DMS 273 treated with DMSO at 0.1 percent for 48 hours (cell line): ENCODE results near the gene CD79B.
"Not testable (repeated sequence)": the region's sequence is repeated elsewhere in the genome, so short reads cannot be mapped to it uniquely, and the experiment has no call there.

Experiments used
- DNase-seq: peaks from one replicate; lab custom pipeline; 2025; lab: John Stamatoyannopoulos, UW

Gene CD79B

DNA sequence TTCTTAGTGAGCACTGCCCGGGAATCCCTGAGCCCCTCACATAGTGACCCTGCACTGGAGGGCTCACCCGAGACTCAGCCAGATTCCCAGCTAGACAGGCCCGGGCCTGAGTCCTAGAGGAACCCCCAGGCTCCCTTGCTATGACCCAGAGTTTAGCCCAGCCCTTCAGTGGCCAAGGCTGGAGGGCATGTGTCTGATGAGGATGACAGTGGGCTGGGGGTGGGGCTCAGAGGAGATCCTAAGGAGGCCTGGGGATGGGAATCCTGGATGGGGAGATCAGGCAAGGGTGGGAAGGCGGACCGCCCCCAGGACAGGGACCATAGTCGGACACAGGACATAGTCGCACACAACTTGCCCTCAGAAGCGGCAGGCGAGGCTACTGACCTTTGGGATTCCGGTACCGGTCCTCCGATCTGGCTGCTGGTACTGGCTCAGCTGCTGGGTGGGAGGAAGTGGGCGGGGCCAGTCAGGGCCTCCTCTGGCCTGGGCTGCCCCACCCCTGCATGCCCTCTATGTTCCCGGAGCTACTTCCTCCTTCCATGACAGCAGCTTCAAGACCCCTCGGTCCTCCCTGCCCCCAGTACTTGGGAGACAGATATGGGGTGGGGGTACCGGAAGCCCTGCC, 1.1 kb downstream of the CD79B start:
- DNase-seq, result no peak

DNA sequence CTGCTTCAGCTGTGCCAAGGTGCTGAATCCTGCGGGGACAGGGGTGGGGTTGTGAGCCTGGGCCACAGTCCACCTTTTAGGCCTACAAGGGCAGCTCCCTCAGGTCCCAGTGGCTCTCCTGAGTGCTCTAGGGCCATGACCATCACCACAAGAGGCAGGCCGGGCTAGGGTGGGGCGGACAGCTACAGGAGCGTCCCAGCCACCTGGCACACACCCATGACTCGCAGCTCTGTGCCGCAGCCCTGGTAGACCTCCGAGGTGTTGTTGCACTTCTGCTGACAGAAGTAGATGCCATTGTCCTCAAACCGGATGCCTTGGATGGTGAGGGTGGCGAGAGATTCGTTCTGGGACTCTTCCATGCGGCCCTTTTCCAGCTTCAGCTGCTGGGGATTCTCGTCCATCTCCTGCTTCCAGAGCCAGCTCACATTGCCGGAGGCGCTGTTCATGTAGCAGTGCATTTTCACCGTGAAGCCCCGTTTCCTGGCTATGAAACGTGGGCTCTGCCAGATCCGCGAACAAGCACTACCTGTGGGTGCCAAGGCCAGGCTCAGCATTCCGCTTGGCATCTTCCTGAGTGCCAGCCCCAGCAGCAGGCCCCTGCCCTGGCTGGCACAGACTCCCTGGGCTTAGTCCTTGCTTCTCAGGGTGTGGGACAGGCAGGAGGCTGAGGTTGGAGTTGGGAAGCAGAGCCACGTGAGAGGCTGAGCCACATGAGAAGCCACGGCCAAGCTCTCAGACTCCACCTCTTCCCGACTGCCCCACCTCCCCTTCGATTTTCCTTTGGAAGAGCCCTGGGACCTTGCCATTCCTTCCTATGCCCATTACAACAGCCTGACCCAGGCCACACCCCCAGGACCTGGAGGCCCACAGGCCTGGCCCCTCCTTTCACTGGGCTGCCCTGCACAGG, 2.0 kb downstream of the CD79B start:
- no peak for DNase-seq

DNA sequence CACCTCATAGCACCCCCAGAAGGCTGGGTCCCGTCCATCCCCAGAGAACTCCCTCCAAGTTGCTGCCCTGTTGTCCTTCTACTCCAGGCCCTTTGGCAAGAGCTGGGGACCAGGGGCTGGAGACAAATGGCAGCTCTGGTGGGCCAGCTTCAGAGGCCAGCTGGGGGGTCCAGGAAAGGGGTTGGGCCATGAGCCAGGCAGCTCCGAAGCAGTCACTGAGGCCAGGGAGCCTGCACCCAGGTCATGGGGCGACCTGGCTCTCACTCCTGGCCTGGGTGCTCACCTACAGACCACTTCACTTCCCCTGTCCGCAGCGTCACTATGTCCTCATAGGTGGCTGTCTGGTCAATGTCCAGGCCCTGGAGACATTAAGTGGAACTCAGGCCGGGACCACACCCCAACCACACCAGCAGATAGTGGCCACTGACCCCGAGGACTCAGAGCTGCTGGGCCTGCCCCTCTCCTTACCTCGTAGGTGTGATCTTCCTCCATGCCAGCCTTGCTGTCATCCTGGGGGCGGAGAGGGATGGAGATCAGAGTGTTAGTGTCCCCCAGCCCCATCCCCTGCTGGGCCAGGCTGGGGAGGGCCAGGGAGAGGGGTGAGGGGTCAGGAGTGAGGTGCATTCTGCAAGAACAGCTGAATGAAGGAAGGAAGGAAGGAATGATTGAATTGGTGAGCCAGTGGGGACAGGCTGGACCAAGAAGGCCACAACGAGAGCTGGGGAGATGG, 3.0 kb downstream of the CD79B start:
- DNase-seq, result no peak

DNA sequence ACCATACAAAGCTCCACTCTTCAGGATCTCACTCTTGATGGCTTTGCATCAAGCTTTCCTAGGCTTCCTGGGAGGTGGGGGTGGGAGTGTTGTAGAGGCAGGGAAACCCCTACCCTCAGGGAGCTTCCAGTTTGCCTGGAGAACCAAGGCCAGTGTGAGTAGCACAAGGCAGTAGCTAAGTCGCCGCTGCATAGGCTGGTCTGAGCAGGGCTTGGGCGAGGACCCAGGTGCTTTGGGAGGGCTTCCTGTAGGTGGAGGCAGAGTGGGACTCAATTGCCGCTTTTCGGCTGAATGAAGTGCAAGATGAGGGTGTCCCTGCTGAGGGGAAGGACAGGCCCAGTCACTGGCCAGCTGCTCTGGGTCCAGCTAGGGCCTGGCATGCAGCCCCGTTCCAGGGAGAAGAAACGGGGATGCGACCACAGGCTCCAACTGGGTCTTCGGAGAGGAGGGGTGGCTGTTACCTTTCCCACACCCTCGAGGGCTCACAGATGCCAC, 3.9 kb downstream of the CD79B start:
- DNase-seq, result no peak

DNA sequence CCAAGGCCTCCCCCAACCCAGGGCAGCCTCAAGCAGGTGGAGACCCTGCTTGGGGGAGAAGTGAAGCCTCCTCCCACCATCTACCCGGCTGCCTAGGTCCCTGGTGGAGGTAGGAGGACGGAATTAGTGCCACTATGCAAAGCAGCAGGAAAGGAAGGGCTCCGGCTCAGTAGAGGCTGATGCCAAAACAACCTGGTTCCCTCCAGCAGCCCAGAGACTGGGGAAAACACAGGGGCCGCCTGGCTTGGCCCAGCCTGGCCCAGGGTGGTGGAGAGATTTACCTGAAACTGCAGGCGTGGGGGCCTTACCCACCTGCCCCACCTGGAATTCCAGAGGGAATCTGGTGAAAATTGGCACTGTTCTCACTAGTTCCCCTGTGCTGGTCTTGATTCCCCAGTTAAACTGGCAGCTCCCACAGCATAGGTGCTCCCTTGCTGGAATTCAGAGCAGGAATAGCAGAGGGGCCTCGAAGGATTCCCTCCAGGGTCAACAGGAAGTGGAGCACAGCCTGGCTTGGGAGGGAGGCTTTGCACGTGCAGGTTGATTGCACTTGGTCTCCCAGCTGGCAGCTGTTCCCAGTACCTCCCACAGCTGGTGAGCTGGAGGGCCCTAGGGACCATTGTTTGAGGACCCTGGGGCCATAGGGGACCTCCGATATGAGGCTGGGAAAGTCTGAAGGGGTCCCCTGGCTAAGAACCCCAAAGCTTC, 4.5 kb downstream of the CD79B start:
- DNase-seq, result no peak

DNA sequence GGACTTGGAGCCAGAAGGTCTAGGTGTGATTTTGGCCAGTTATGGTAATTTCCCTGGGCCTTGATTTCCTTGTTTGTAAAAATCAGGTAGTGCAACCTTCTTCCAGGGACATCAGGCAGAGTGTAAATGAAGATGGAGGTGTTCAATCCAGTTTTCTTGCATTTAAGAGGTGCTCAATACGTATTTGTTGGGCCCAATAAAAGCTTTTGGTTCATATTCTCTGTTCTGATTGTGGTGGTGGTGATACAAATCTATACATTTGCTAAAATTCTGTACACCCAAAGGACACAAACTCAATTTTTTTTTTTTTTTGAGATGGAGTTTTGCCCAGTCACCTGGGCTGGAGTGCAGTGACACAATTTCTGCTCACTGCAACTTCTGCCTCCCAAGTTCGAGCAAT, 6.0 kb downstream of the CD79B start:
- no peak for DNase-seq

DNA sequence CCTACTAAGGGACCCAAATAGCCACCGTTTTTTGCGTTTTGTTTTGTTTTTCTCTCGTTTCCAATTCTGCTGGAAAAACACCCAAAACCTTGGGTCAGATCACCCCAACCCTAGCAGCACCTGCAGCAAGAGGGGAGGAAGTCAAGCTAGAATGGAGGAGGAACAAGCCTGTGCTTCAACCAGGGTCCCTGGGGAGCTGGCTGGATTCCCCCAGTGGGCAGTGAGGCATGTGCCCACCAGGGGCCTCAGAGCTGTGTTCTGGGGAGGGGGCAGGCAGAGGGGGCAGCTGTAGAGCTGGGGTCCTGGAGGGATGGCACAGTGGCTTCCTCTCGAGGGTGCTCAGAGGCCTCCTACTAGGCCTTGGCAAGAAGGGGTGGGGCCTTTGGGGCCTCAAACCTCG, 6.5 kb downstream of the CD79B start:
- DNase-seq, result no peak

DNA sequence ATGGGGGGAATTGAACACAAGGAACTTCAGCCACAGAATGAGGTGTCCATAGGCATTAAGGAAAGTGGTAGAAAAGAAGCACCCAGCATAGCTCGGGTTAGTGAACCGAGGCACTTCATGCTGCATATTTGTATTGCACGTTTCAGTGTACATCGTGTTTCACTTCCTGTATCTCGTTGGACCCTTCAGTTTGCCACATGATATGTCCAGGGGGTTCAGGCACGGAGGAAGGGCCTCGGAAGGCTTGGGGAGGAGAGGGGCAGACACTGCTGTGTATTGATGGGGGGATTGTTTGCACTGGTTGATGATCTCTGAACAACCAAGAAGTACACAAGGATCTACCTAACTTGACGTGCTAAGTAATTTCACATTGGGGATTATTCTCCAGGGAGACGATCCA, 9.7 kb downstream of the CD79B start:
- not testable (repeated sequence) for DNase-seq

DNA sequence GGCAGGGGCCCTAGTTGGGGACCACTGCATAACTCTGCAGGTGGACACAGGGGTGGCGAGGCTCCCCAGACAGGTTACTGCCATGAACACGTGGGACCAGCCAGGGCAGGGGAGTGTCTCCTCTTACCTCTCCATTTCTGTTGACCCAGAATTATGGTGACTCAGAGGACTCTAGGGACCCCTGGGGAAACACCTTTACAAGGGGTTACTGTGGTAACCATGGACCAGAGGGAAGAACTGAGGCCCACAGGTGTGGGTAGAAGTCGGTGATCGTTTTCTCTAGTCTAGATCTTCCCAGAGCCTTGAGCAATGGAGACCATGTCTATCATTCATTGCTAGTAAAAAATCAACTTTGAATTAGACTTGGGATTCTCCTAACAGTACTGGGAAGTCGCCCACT, 11.4 kb downstream of the CD79B start:
- DNase-seq, result not testable (repeated sequence)

DNA sequence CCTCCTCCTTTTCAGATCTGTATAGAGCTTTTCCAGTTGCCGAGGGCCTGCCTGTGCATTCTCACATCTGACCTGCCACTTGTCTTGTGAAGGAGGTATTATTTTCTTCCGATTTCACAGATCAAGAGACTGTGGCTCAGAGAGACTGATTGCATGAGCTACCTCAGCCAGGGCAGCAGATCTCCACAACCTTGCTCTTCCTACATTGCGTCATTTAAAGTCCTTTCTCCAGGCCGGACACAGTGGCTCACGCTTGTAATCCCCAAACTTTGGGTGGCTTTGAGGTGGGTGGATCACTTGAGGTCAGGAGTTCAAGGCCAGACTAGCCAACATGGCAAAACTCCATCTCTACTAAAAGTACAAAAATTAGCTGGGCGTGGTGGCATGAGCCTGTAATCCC, 12.1 kb downstream of the CD79B start:
- DNase-seq, result not testable (repeated sequence)

DNA sequence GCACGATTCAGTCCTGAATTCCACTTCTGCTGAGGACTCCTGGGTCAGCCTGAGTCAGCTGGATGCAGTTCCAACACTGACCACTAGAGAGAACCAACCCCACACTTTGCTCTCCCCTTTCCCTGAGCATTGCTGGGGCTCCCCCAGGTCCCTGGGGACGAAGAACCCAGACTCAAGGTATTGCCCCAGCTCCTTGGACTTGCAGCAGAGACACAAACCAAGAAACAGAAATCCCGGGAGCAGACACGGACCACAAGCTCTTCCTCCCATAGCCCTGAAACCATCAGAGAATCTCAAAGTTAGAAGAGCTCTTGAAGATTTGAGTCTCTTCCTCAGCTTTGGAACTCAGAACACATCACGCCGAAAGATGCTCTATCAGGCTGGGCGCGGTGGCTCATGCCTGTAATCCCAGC, 12.8 kb downstream of the CD79B start:
- DNase-seq, result peak; percentile 5

DNA sequence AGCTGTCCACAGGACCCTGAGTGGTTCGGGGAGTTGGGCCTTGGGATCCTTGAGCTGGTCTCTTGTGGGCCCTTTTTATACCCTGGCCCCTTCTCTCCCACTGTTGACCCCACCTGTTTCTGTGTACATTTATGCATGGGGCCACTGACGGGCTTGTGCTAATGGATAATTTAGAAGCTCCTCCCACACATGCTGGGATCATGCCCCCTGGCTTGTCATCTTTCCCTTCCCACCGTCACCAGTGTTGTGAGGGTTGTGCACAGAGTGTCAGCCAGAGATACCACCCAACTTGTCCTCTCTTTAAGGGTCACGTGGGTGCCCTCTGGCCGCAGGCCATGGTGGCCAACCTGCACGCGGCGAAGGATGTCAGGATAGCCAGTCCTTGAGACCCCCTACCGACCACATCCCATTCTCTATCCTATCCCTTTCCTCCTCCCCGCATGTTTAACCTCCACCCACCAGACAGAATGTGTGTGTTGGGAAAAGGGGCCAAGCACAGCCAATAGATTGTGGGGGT, 13.3 kb downstream of the CD79B start, which contains the start of gene GH1:
Gene GH1, minus strand, starts transcription at position 51 of the 517 bp plus-strand sequence. CDS start 63 bp downstream, outside the sequence.
- DNase-seq, result not testable (repeated sequence)

DNA sequence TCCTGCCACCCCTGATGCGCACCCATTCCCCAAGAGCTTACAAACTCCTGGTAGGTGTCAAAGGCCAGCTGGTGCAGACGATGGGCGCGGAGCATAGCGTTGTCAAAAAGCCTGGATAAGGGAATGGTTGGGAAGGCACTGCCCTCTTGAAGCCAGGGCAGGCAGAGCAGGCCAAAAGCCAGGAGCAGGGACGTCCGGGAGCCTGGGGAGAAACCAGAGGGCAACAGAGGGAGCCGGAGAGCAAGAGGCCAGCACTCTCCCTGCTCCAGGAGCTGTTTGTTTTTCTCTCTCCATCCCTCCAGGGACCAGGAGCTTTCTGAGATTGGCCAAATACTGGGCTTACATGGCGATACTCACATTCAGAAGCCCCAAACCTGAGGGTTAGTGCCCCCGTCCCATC, 13.8 kb downstream of the CD79B start:
- DNase-seq, result no peak

DNA sequence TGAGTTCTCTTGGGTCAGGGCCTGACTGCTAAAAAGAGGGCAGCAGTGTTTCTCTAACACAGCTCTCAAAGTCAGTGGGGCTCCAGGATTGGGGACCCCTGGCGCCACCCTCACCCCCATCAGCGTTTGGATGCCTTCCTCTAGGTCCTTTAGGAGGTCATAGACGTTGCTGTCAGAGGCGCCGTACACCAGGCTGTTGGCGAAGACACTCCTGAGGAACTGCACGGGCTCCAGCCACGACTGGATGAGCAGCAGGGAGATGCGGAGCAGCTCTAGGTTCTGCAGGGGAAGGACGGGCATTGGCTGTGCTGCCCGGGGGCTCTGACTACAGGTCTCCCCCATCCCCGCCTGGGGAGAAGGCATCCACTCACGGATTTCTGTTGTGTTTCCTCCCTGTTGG, 14.5 kb downstream of the CD79B start:
- no peak for DNase-seq

DNA sequence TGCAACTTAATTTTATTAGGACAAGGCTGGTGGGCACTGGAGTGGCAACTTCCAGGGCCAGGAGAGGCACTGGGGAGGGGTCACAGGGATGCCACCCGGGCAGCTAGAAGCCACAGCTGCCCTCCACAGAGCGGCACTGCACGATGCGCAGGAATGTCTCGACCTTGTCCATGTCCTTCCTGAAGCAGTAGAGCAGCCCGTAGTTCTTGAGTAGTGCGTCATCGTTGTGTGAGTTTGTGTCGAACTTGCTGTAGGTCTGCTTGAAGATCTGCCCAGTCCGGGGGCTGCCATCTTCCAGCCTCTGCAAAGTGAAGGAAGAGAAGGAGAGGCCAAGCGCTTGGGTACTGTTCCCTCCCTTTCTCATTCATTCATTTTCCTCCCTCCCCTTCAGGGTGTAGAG, 14.9 kb downstream of the CD79B start:
- DNase-seq, result not testable (repeated sequence)

DNA sequence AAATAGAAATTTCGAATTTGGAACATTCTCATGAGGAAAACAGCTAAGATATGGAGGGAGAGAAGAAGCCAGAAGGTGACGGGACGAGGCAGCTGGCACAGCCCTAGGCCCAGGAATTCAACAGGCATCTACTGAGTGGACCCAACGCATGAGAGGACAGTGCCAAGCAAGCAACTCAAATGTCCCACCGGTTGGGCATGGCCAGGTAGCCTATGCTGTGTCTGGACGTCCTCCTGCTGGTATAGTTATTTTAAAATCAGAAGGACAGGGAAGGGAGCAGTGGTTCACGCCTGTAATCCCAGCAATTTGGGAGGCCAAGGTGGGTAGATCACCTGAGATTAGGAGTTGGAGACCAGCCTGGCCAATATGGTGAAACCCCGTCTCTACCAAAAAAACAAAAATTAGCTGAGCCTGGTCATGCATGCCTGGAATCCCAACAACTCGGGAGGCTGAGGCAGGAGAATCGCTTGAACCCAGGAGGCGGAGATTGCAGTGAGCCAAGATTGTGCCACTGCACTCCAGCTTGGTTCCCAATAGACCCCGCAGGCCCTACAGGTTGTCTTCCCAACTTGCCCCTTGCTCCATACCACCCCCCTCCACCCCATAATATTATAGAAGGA, 15.5 kb downstream of the CD79B start:
- DNase-seq, result no peak

DNA sequence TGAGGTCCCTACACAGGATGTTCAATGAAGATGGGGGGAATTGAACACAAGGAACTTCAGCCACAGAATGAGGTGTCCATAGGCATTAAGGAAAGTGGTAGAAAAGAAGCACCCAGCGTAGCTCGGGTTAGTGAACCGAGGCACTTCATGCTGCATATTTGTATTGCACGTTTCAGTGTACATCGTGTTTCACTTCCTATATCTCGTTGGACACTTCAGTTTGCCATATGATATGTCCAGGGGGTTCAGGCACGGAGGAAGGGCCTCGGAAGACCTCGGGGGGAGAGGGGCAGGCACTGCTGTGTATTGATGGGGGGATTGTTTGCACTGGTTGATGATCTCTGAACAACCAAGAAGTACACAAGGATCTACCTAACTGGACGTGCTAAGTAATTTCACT, 16.4 kb downstream of the CD79B start:
- not testable (repeated sequence) for DNase-seq

DNA sequence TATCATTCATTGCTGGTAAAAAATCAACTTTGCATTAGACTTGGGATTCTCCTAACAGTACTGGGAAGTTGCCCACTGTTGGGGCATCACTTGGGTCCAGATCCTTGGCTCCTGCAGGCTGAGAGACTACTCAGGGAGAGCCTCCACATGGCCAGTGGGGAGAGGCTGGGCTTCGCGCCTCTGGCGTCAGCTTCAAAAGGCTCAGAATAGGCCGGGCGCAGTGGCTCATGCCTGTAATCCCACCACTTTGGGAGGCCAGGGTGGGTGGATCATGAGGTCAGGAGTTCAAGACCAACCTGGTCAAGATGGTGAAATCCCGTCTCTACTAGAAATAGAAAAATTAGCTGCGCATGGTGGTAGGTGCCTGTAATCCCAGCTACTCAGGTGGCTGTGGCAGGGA, 17.7 kb downstream of the CD79B start:
- DNase-seq, result no peak

DNA sequence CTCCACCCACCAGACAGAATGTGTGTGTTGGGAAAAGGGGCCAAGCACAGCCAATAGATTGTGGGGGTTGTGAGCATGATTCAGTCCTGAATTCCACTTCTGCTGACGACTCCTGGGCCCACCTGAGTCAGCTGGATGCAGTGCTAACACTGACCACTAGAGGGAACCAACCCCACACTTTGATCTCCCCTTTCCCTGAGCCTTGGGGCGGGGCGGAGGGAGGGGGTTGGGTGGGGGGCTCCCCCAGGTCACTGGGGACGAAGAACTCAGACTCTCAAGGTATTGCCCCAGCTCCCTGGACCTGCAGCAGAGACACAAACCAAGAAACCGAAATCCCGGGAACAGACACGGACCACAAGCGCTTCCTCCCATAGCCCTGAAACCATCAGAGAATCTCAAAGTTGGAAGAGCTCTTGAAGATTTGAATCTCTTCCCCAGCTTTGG, 20.5 kb downstream of the CD79B start:
- DNase-seq, result no peak

DNA sequence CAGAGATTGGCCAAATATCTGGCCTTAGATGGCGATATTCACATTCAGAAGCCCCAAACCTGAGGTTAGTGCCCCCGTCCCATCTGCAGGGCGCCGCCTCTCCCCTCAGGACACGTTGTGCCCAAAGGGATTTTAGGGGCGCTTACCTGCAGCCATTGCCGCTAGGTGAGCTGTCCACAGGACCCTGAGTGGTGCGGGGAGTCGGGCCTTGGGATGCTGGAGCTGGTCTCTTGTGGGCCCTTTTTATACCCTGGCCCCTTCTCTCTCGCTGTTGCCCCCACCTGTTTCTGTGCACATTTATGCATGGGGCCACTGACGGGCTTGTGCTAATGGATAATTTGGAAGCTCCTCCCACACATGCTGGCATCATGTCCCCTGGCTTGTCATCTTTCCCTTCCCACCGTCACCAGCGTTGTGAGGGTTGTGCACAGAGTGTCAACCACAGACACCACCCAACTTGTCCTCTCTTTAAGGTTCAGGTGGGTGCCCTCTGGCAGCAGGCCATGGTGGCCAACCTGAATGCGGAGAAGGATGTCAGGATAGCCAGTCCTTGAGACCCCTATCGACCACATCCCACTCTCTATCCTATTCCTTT, 21.0 kb downstream of the CD79B start, which contains the start of gene CSHL1:
Gene CSHL1, minus strand, starts transcription at position 218 of the 595 bp plus-strand sequence. Its CDS starts 62 bp downstream, at position 156.
- no peak for DNase-seq

DNA sequence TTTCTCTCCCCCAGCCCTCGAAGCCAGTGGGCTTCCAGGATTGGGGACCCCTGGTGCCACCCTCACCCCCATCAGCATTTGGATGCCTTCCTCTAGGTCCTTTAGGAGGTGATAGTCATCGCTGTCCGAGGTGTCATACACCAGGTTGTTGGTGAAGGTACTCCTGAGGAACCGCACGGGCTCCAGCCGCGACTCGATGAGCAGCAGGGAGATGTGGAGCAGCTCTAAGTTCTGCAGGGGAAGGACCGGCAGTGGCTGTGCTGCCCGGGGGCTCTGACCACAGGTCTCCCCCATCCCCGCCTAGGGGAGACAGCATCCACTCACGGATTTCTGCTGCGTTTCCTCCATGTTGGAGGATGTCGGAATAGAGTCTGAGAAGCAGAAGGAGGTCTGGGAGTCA, 22.0 kb downstream of the CD79B start:
- no peak for DNase-seq
